HL-60 (cell line): ENCODE measurements around the gene TMOD1.

ENCODE experiments used
- DNase-seq, 2 experiments: peaks; one replicate each; pipeline ENCODE4 v3.0.0-alpha.2; 2010 to 2020; ENCODE audit warnings: low read depth in 1 of 2, low spot score in 1 of 2
- H3K27ac ChIP-seq: fragments of 250-450 bp; sonication (Bioruptor Pico); replicated peaks from 2 replicates; pipeline ENCODE4 v1.5.1; 2020; ENCODE audit warnings: mild to moderate bottlenecking, moderate library complexity
- H3K27me3 ChIP-seq: fragments of 250-450 bp; sonication (Bioruptor Pico); 2 replicates; pipeline ENCODE4 v1.5.1; 2021; ENCODE audit warnings: mild to moderate bottlenecking, moderate library complexity; ENCODE audit not compliant: insufficient read depth, poor library complexity, severe bottlenecking
- H3K4me3 ChIP-seq: replicated peaks from 2 replicates; pipeline ENCODE4 v1.5.1; 2011; ENCODE audit warnings: mild to moderate bottlenecking, control low read depth, low read length; ENCODE audit not compliant: insufficient read depth
- GABPA ChIP-seq: IDR thresholded peaks from 2 replicates; pipeline ENCODE4 v1.6.1; 2012; ENCODE audit warnings: low read depth
- POLR2AphosphoS5 ChIP-seq: IDR thresholded peaks from 2 replicates; pipeline ENCODE4 v1.6.1; 2012; ENCODE audit warnings: low read depth
- SPI1 ChIP-seq: IDR thresholded peaks from 2 replicates; pipeline ENCODE4 v1.6.1; 2012; ENCODE audit warnings: low read depth, mild to moderate bottlenecking, borderline replicate concordance
- TF ChIP-seq, protein P1 (sequence below): IDR thresholded peaks from 2 replicates; pipeline ENCODE4 v1.6.1; 2012; ENCODE audit warnings: low read depth; ENCODE audit not compliant: insufficient replicate concordance
- TF ChIP-seq, protein P2 (sequence below): IDR thresholded peaks from one replicate; pipeline ENCODE4 v1.5.1; 2011; ENCODE audit warnings: low read length, control low read depth, inconsistent platforms; ENCODE audit not compliant: insufficient read depth

The TMOD1 gene

GRCh38 chr9:97536480-97536879 is 35.0 kb downstream of the TMOD1 start:
- H3K27ac ChIP-seq: no peak overlapping the region
- H3K27me3 ChIP-seq: peaks cover 4% of the 10 kb centered on the region
- DNase-seq: no peak
- TF ChIP-seq, protein P1, sequence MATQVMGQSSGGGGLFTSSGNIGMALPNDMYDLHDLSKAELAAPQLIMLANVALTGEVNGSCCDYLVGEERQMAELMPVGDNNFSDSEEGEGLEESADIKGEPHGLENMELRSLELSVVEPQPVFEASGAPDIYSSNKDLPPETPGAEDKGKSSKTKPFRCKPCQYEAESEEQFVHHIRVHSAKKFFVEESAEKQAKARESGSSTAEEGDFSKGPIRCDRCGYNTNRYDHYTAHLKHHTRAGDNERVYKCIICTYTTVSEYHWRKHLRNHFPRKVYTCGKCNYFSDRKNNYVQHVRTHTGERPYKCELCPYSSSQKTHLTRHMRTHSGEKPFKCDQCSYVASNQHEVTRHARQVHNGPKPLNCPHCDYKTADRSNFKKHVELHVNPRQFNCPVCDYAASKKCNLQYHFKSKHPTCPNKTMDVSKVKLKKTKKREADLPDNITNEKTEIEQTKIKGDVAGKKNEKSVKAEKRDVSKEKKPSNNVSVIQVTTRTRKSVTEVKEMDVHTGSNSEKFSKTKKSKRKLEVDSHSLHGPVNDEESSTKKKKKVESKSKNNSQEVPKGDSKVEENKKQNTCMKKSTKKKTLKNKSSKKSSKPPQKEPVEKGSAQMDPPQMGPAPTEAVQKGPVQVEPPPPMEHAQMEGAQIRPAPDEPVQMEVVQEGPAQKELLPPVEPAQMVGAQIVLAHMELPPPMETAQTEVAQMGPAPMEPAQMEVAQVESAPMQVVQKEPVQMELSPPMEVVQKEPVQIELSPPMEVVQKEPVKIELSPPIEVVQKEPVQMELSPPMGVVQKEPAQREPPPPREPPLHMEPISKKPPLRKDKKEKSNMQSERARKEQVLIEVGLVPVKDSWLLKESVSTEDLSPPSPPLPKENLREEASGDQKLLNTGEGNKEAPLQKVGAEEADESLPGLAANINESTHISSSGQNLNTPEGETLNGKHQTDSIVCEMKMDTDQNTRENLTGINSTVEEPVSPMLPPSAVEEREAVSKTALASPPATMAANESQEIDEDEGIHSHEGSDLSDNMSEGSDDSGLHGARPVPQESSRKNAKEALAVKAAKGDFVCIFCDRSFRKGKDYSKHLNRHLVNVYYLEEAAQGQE: no peak
- no peak for TF ChIP-seq POLR2AphosphoS5
- TF ChIP-seq, protein P2, sequence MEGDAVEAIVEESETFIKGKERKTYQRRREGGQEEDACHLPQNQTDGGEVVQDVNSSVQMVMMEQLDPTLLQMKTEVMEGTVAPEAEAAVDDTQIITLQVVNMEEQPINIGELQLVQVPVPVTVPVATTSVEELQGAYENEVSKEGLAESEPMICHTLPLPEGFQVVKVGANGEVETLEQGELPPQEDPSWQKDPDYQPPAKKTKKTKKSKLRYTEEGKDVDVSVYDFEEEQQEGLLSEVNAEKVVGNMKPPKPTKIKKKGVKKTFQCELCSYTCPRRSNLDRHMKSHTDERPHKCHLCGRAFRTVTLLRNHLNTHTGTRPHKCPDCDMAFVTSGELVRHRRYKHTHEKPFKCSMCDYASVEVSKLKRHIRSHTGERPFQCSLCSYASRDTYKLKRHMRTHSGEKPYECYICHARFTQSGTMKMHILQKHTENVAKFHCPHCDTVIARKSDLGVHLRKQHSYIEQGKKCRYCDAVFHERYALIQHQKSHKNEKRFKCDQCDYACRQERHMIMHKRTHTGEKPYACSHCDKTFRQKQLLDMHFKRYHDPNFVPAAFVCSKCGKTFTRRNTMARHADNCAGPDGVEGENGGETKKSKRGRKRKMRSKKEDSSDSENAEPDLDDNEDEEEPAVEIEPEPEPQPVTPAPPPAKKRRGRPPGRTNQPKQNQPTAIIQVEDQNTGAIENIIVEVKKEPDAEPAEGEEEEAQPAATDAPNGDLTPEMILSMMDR: no peak
- no peak for TF ChIP-seq SPI1
- H3K4me3 ChIP-seq: no peak overlapping the region

DNA sequence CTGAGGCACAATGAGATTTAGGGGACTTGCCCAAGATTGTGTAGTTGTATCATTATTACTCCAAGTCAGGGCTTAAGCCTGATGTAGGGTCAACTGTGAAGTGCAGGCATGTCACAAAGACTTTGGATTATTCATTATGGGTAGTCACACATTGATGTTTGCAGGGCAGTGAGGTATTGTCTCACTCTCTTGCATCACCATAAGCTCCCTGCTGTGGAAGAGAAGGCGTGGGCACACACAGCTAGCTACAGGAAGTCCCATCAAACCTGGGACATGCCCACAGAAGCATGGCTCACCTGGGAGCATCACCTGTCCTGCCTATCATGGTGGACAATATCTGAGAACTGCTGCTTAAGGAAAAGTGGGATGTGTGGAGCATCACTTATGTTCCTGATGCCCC is 42.1 kb downstream of the TMOD1 start:
- H3K27me3 ChIP-seq: peaks cover 4% of the 10 kb centered on the region
- H3K4me3 ChIP-seq: no peak overlapping the region
- no peak for TF ChIP-seq SPI1
- TF ChIP-seq, protein P1: no peak
- no peak for TF ChIP-seq POLR2AphosphoS5
- TF ChIP-seq GABPA: no peak
- no peak overlapping the region for H3K27ac ChIP-seq
- no peak for DNase-seq

GRCh38 chr9:97545486-97545885 is 44.0 kb downstream of the TMOD1 start:
- DNase-seq: no peak

More at GRCh38 chr9:97545486-97545885, 44.0 kb downstream of the TMOD1 start:
- TF ChIP-seq, protein P1: no peak
- no peak for TF ChIP-seq POLR2AphosphoS5
- TF ChIP-seq, protein P2: no peak
- TF ChIP-seq SPI1: no peak
- TF ChIP-seq GABPA: no peak
- Histone ChIP-seq H3K27me3 (no peaks in the 10 kb centered on the region), H3K27ac (no peak overlapping the region), H3K4me3 (no peak overlapping the region)
